ENCODE measurements around the gene CEBPA.

- no peak for TF ChIP-seq POLR2A (IDR thresholded peaks at IDR 0.05; ENCODE audit: low read depth, low read length)
- no peak for TF ChIP-seq TAF1 (IDR thresholded peaks at IDR 0.05; ENCODE audit: low read depth, low read length)
Observed at GRCh38 chr19:33285441-33285927, 16.9 kb downstream of the CEBPA start.
